ENCODE results near the gene PTDSS2.
"Not testable (repeated sequence)": the region's sequence is repeated elsewhere in the genome, so short reads cannot be mapped to it uniquely, and the experiment has no call there.

The PTDSS2 gene

DNA sequence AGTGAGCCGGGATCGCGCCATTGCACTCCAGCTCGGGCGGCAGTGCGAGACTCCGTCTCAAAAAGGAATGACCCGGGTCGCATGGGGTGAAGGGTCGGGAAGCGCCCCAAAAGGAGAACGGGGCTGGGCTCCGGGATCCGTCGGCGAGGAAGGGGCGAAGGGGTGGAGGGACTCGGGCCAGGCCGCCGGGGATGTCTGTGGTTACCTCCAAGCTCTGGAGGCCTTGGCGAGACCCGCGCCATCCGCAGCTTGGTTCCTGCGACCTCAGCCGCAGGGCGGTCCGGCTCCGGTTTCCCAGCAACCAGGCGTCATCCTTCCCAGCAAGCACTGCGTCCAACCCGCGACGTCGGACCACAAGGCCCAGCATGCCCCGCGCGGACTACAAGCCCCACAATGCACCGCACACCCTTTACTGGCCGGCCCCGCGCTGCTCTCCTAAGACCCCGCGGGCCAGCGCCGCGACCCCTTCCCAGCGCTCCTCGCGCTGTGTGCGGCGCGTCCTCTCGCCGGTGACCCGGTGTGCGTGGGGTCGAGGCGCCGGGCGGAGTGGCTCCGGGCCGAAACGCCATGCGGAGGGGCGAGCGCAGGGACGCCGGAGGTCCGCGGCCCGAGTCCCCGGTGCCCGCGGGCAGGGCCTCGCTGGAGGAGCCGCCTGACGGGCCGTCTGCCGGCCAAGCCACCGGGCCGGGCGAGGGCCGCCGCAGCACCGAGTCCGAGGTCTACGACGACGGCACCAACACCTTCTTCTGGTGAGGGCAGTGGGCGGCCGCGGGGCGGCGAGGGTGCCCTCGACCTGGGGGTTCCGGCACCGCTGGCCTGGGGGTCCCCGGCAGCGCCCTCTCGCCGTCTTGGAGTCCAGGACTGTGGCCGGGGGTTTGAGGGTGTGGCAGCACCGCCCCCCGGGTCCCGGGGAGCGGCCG is at the start of gene PTDSS2:
PTDSS2 (plus strand) TSS at position 391 of the 920 bp plus-strand sequence; CDS start at position 568, 177 bp downstream.
- DNase-seq: peak; percentile 94

GRCh38 chr11:401196-401595 is 48.9 kb upstream of the PTDSS2 start:
- not testable (repeated sequence) for DNase-seq

DNA sequence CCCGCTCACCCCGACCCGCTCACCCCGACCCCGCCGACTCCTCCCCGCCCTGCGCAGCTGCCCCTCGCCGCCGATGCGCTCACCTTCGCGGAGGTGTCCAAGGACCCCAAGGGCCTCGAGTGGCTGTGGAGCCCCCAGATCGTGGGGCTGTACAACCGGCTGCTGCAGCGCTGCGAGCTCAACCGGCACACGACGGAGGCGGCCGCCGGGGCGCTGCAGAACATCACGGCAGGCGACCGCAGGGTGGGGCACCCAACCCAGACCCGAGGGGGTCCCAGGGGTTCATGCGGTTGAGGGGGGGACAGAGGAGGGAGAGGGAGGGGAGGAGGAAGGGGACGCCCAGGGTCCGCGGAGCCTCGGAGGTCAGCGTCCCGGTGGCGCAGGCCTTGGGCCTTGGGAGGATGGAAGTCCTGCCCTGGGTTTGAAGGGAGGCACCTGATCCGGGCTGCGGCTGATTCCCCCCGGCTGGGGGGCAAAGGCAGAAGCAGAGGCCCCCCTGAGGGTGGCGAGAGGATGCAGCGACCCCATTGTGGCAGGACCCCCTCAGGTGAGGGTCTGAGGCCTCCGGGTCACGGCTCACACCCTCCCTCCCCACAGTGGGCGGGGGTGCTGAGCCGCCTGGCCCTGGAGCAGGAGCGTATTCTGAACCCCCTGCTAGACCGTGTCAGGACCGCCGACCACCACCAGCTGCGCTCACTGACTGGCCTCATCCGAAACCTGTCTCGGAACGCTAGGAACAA is 46.9 kb upstream of the PTDSS2 start:
- DNase-seq: no peak

- no peak for DNase-seq
These were observed 46.2 kb upstream of the PTDSS2 start for GRCh38 chr11:403761-404431.

GRCh38 chr11:404551-405264 is 45.4 kb upstream of the PTDSS2 start:
- no peak for DNase-seq

- DNase-seq: no peak
These were observed 44.6 kb upstream of the PTDSS2 start for GRCh38 chr11:405323-405953.

DNA sequence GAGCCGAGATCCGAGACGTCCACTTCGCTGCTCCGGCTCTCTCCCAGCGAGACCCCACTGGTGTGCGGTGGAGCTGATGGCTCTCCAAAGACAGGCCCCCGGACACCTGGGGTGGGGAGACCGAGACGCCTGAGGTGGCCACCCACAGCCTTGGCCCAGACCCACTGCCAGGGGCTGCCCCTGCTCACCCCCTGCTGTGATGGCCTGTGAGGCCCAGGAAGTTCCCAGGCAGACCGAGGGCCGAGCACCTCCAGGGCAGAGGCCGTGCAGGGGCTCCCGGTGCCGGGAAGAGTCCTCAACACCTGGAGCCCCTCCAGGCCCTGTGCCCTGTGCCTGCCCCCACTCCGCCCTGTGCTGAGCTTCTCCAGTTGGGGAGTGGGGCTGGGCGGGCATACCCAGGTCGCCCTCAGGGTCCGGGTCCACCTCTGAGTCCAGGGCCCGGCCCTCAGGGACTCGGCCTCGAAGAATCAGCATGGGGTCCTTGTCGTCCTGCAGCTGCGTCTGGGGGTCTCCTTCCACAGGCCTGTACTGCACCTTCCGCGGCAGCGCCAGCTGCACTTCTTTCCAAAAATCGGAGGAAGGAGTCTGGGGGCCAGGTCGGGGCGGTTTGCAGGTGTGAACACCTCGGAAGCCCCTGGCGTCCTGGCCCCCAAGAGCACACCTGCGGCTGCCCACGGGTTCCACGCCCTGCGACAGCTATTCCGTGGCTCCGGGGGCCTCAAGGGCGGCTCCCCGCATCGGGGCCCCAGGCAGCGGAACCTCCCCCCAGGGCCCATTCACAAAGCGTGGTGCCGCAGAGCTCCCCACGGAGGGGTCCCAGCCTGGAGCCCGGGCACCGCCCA is 43.9 kb upstream of the PTDSS2 start:
- no peak for DNase-seq

- no peak for DNase-seq
These were observed 43.1 kb upstream of the PTDSS2 start for GRCh38 chr11:406796-407650.

DNA sequence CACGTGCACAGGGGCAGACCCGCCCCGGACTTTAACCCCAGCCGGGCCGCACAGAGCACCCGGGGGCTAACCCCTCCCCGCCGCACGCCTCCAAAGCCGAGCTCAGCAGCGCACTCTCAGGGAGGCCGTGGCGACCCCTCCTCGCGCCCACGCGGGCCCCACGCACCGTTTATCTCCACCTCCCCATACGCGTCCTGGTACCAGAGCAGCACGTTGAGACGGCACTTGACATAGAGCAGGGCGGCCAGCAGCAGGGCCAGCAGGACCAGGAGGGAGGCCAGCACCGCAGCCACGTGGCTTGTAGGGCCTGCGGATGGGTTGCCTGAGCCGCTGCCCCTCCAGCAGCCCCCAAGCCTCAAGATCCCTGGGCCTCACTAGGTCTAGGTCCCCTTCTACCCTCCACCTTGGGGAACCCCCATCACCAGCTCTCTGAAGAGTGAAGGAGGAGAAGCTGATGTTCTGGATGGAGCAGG is 42.4 kb upstream of the PTDSS2 start:
- DNase-seq: no peak

- no peak for DNase-seq
These were observed 41.7 kb upstream of the PTDSS2 start for GRCh38 chr11:408154-409007.

- DNase-seq: no peak
These were observed 41.0 kb upstream of the PTDSS2 start for GRCh38 chr11:409008-409599.

GRCh38 chr11:409600-410483 is 40.2 kb upstream of the PTDSS2 start:
- DNase-seq: no peak

- not testable (repeated sequence) for DNase-seq
These were observed 39.4 kb upstream of the PTDSS2 start for GRCh38 chr11:410711-411110.

DNA sequence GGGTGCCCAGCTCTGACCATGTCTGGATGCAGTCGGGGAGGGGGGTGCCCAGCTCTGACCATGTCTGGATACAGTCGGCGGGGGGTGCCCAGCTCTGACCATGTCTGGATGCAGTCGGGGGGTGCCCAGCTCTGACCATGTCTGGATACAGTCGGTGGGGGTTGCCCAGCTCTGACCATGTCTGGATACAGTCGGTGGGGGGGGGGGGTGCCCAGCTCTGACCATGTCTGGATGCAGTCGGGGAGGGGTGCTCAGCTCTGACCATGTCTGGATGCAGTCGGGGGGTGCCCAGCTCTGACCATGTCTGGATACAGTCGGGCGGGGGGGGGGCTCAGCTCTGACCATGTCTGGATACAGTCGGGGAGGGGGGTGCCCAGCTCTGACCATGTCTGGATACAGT is 38.6 kb upstream of the PTDSS2 start:
- DNase-seq: not testable (repeated sequence)

- no peak for DNase-seq
These were observed 37.4 kb upstream of the PTDSS2 start for GRCh38 chr11:412641-413119.

DNA sequence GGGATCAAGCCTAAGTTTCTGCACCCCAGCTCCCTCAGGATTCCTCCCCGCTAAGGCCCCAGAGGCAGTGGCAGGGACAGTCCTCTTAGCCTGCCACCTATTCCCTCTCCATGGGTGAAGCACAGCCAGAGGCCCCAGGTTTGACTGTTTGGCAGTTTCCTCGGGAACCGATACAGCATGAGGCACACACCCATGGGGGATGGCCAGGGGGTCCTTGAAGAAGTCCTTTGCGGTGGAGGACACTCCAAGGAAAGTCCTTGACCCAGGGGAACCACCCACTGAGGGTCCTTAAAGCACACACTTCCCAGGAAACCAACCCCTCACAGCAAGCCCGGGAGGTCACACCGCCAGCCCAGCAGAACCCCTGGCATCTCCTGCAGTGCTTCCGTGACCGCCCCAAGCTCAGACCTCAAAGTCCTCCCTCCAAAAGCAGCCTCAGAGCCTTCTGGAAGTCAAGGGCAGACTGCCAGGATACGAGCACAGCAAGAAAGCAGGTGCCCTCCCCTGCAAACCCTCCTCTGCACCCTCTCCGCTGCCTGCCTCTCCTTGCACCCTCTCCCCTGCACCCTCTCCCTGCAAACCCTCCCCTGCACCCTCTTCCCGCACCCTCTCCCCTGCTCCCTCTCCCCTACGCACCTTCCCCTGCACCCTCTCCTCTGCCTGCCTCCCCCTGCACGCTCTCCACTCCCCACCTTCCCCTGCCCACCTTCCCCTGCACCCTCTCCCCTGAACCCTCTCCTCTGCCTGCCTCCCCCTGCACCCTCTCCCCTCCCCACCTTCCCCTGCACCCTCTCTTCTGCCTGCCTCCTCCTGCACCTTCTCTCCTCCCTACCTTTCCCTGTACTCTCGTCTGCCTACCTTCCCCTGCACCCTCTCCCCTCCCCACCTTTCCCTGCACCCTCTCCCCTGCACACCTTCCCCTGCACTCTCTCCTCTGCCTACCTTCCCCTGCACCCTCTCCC is 36.7 kb upstream of the PTDSS2 start:
- no peak for DNase-seq

Measured in NCI-H1092 (cell line).